A673 (cell line): ENCODE data around the gene ENTPD6. TPM values are rescaled to one million over a fixed set of nuclear protein-coding genes. Genes with fewer than 3 reads are reported as not detected.

Source experiments
- BruUV-seq: library from RNA; stranded (reverse); fragments of 400-500 nt; replicated peaks from 2 replicates; lab custom pipeline; 2021; lab: Mats Ljungman, UMichigan
- CTCF ChIA-PET: fragments of 300-600 bp; sonication (Branson Sonifier 250); formaldehyde crosslinking; loops from one replicate; lab custom pipeline; 2022; ENCODE audit warnings: antibody characterized with exemption; lab: Charles Lee
- POLR2A ChIA-PET: fragments of 300-600 bp; sonication (Branson Sonifier 250); formaldehyde crosslinking; loops from one replicate; lab custom pipeline; 2022; ENCODE audit warnings: antibody characterized with exemption; ENCODE audit not compliant: low non-redundant PET; lab: Charles Lee
- DNase-seq: peaks from one replicate; pipeline ENCODE4 v3.0.0-alpha.2; 2015; ENCODE audit warnings: low spot score
- H3K27ac ChIP-seq: fragments of 200-600 bp; sonication (generic); 2 replicates; pipeline ENCODE4 v1.5.1; 2016; ENCODE audit warnings: mixed run types, low read depth, mild to moderate bottlenecking, mixed read lengths, antibody characterized with exemption, low read length; ENCODE audit not compliant: poor library complexity, severe bottlenecking
- H3K27me3 ChIP-seq: fragments of 200-600 bp; sonication (generic); replicated peaks from 2 replicates; pipeline ENCODE4 v1.6.1; 2017; ENCODE audit warnings: mixed run types, low read depth, mild to moderate bottlenecking, mixed read lengths, antibody characterized with exemption, low read length; ENCODE audit not compliant: insufficient read depth, poor library complexity
- H3K36me3 ChIP-seq: fragments of 200-600 bp; sonication (generic); 2 replicates; pipeline ENCODE4 v1.6.1; 2016; ENCODE audit warnings: mixed run types, mild to moderate bottlenecking, mixed read lengths, antibody characterized with exemption, low read length; ENCODE audit not compliant: insufficient read depth, poor library complexity, severe bottlenecking
- H3K4me1 ChIP-seq: fragments of 200-600 bp; sonication (generic); 2 replicates; pipeline ENCODE4 v1.6.1; 2017; ENCODE audit warnings: mixed run types, mild to moderate bottlenecking, mixed read lengths, antibody characterized with exemption, low read length; ENCODE audit not compliant: insufficient read depth, poor library complexity, severe bottlenecking
- H3K4me3 ChIP-seq: fragments of 200-600 bp; sonication (generic); 2 replicates; pipeline ENCODE4 v1.5.1; 2016; ENCODE audit warnings: low read depth, mixed run types, mild to moderate bottlenecking, mixed read lengths, low read length; ENCODE audit not compliant: poor library complexity, severe bottlenecking
- H3K9me3 ChIP-seq: fragments of 200-600 bp; sonication (generic); 2 replicates; pipeline ENCODE4 v1.6.1; 2016; ENCODE audit warnings: mixed run types, low read depth, mild to moderate bottlenecking, mixed read lengths, antibody characterized with exemption, low read length; ENCODE audit not compliant: poor library complexity, severe bottlenecking
- CTCF ChIP-seq: fragments of 300-800, 200-600 bp; sonication (generic); conservative IDR thresholded peaks from 2 replicates; pipeline ENCODE4 v1.5.1; 2017; ENCODE audit warnings: low read depth, mild to moderate bottlenecking, antibody characterized with exemption, low read length, moderate library complexity, mixed read lengths
- EZH2 ChIP-seq: fragments of 200-600 bp; sonication (generic); IDR thresholded peaks from 2 replicates; pipeline ENCODE4 v1.6.1; 2017; ENCODE audit warnings: borderline replicate concordance, low read depth, mild to moderate bottlenecking, mixed read lengths, antibody characterized with exemption, low read length; ENCODE audit not compliant: poor library complexity, severe bottlenecking
- intact Hi-C: fragments of 100-400 bp; cut with micrococcal nuclease; formaldehyde crosslinking; loops from one replicate; pipeline ENCODE4 v1.10.0; 2022; ENCODE audit not compliant: unreplicated experiment
- total RNA-seq: library from RNA; stranded (reverse); gene quantifications from 2 replicates; pipeline ENCODE4 v1.2.3, GENCODE V29; 2021

Gene ENTPD6
- total RNA-seq, 1 experiment from 2014 or later = 50.2 TPM

GRCh38 chr20:25269833-25270170 lies 74.3 kb downstream of the ENTPD6 start:
- ChIA-PET POLR2A (no interaction called here), CTCF (no interaction called here)
- intact Hi-C loops = no loop called here
- no peak for TF ChIP-seq EZH2
- DNase-seq = no peak
- Histone ChIP-seq H3K4me1 (no peaks in the 10 kb centered on the region), H3K36me3 (peaks cover 12% of the 10 kb centered on the region), H3K27ac (no peak overlapping the region), H3K9me3 (no peaks in the 10 kb centered on the region), H3K27me3 (no peaks in the 10 kb centered on the region), H3K4me3 (no peak overlapping the region)
- BruUV-seq = no TSS peak

GRCh38 chr20:25270829-25271251 lies 75.3 kb downstream of the ENTPD6 start:
- BruUV-seq = no TSS peak
- H3K9me3 ChIP-seq = no peaks in the 10 kb centered on the region
- ChIA-PET POLR2A (no interaction called here), CTCF (no interaction called here)
- H3K36me3 ChIP-seq = peaks cover 12% of the 10 kb centered on the region
- no peak overlapping the region for H3K4me3 ChIP-seq
- no peak for TF ChIP-seq CTCF
- TF ChIP-seq EZH2 = no peak
- H3K4me1 ChIP-seq = no peaks in the 10 kb centered on the region
- intact Hi-C loops = no loop called here
- DNase-seq = no peak
- no peaks in the 10 kb centered on the region for H3K27me3 ChIP-seq
- no peak overlapping the region for H3K27ac ChIP-seq

- Histone ChIP-seq H3K27ac (no peak overlapping the region), H3K4me3 (no peak overlapping the region), H3K27me3 (no peaks in the 10 kb centered on the region), H3K9me3 (no peaks in the 10 kb centered on the region), H3K4me1 (no peaks in the 10 kb centered on the region), H3K36me3 (peaks cover 12% of the 10 kb centered on the region)
- POLR2A ChIA-PET = no interaction called here
- no TSS peak for BruUV-seq
- intact Hi-C loops = no loop called here
- CTCF ChIA-PET = no interaction called here
- no peak for TF ChIP-seq EZH2
- TF ChIP-seq CTCF = no peak
- no peak for DNase-seq
Observed at GRCh38 chr20:25271486-25272222, 76.1 kb downstream of the ENTPD6 start.
